Activated T-cell treated with anti-CD3 and anti-CD28 coated beads, Interleukin-2, amount 50 U/mL, for 4 hours (primary cell): Measurements from ENCODE around the gene MRPS34. TPM values are rescaled to one million over a fixed set of nuclear protein-coding genes. Genes with fewer than 3 reads are reported as not detected.

Source experiments
- ATAC-seq, 2 donors: fragments of 200-7000 bp; cut with Tn5 transposase; one replicate each; pipeline ENCODE4 v1.10.0; 2021
- DNase-seq: peaks from one replicate; pipeline ENCODE4 v3.0.0-alpha.2; 2020
- H3K27me3 Mint-ChIP-seq: one replicate; pipeline ENCODE4 v1.8.0; 2021; ENCODE audit warnings: low read depth, mixed read lengths
- H3K36me3 Mint-ChIP-seq: one replicate; pipeline ENCODE4 v1.8.0; 2022; ENCODE audit warnings: mixed read lengths; ENCODE audit not compliant: insufficient read depth
- H3K4me1 Mint-ChIP-seq: one replicate; pipeline ENCODE4 v1.8.0; 2021; ENCODE audit warnings: low read depth, mixed read lengths
- H3K4me3 Mint-ChIP-seq: one replicate; pipeline ENCODE4 v1.8.0; 2021; ENCODE audit warnings: mild to moderate bottlenecking, moderate library complexity, mixed read lengths
- H3K9me3 Mint-ChIP-seq: one replicate; pipeline ENCODE4 v1.8.0; 2021; ENCODE audit warnings: mixed read lengths
- total RNA-seq, 3 donors: library from RNA; stranded (reverse); gene quantifications; one replicate each; pipeline ENCODE4 v1.2.1, GENCODE V29; 2021

MRPS34 gene
- total RNA-seq, 3 donors from 2014 or later, result 223 to 288 (median 265) TPM

GRCh38 chr16:1763521-1764511 lies 9.1 kb downstream of the MRPS34 start:
- no peak for ATAC-seq
- peaks cover 13% of the 10 kb centered on the region for H3K36me3 Mint-ChIP-seq

GRCh38 chr16:1762879-1763520 lies 9.9 kb downstream of the MRPS34 start:
- ATAC-seq (no peak), DNase-seq (no peak)
- Mint-ChIP-seq H3K9me3 (no peaks in the 10 kb centered on the region), H3K4me3 (no peak overlapping the region), H3K27me3 (no peaks in the 10 kb centered on the region), H3K36me3 (peaks cover 12% of the 10 kb centered on the region), H3K4me1 (no peaks in the 10 kb centered on the region)

More at GRCh38 chr16:1763521-1764511, 9.1 kb downstream of the MRPS34 start:
- no peaks in the 10 kb centered on the region for H3K27me3 Mint-ChIP-seq
- H3K9me3 Mint-ChIP-seq, result no peaks in the 10 kb centered on the region
- DNase-seq, result no peak
- H3K4me1 Mint-ChIP-seq, result no peaks in the 10 kb centered on the region
- H3K4me3 Mint-ChIP-seq, result no peak overlapping the region

GRCh38 chr16:1762196-1762878 lies 10.6 kb downstream of the MRPS34 start:
- H3K4me3 Mint-ChIP-seq, result no peak overlapping the region
- H3K27me3 Mint-ChIP-seq, result no peaks in the 10 kb centered on the region
- peaks cover 10% of the 10 kb centered on the region for H3K36me3 Mint-ChIP-seq
- H3K9me3 Mint-ChIP-seq, result no peaks in the 10 kb centered on the region
- ATAC-seq, result no peak
- no peak for DNase-seq
- peaks cover 3% of the 10 kb centered on the region for H3K4me1 Mint-ChIP-seq

GRCh38 chr16:1761751-1762150 lies 11.2 kb downstream of the MRPS34 start:
- ATAC-seq (no peak), DNase-seq (no peak)
- no peak overlapping the region for H3K4me3 Mint-ChIP-seq
- no peaks in the 10 kb centered on the region for H3K9me3 Mint-ChIP-seq
- H3K27me3 Mint-ChIP-seq, result no peaks in the 10 kb centered on the region
- H3K36me3 Mint-ChIP-seq, result peaks cover 8% of the 10 kb centered on the region
- H3K4me1 Mint-ChIP-seq, result peaks cover 9% of the 10 kb centered on the region

- ATAC-seq (no peak), DNase-seq (no peak)
- Mint-ChIP-seq H3K36me3 (peaks cover 8% of the 10 kb centered on the region), H3K4me3 (no peak overlapping the region), H3K27me3 (no peaks in the 10 kb centered on the region), H3K4me1 (peaks cover 11% of the 10 kb centered on the region), H3K9me3 (no peaks in the 10 kb centered on the region)
Measured at GRCh38 chr16:1760911-1761310, 12.0 kb downstream of the MRPS34 start.

- DNase-seq (no peak), ATAC-seq (no peak)
- H3K9me3 Mint-ChIP-seq, result no peaks in the 10 kb centered on the region
- H3K36me3 Mint-ChIP-seq, result peaks cover 15% of the 10 kb centered on the region
- H3K27me3 Mint-ChIP-seq, result no peaks in the 10 kb centered on the region
- no peak overlapping the region for H3K4me3 Mint-ChIP-seq
- peaks cover 11% of the 10 kb centered on the region for H3K4me1 Mint-ChIP-seq
Measured at GRCh38 chr16:1759511-1759910, 13.4 kb downstream of the MRPS34 start.

GRCh38 chr16:1758923-1759322 lies 14.0 kb downstream of the MRPS34 start:
- peaks cover 15% of the 10 kb centered on the region for H3K36me3 Mint-ChIP-seq
- H3K4me1 Mint-ChIP-seq, result peaks cover 11% of the 10 kb centered on the region
- no peaks in the 10 kb centered on the region for H3K9me3 Mint-ChIP-seq
- no peak overlapping the region for H3K4me3 Mint-ChIP-seq
- ATAC-seq (no peak), DNase-seq (no peak)
- H3K27me3 Mint-ChIP-seq, result no peaks in the 10 kb centered on the region

GRCh38 chr16:1757714-1758461 lies 15.0 kb downstream of the MRPS34 start:
- no peak overlapping the region for H3K4me3 Mint-ChIP-seq
- H3K4me1 Mint-ChIP-seq, result peaks cover 11% of the 10 kb centered on the region
- DNase-seq (no peak), ATAC-seq (no peak)
- no peaks in the 10 kb centered on the region for H3K9me3 Mint-ChIP-seq
- H3K27me3 Mint-ChIP-seq, result no peaks in the 10 kb centered on the region
- peaks cover 15% of the 10 kb centered on the region for H3K36me3 Mint-ChIP-seq

- Mint-ChIP-seq H3K9me3 (no peaks in the 10 kb centered on the region), H3K36me3 (peaks cover 7% of the 10 kb centered on the region), H3K4me3 (no peak overlapping the region), H3K27me3 (no peaks in the 10 kb centered on the region), H3K4me1 (peaks cover 11% of the 10 kb centered on the region)
- DNase-seq (no peak), ATAC-seq (no peak)
Measured at GRCh38 chr16:1754204-1754603, 18.7 kb downstream of the MRPS34 start.

GRCh38 chr16:1752853-1753252 lies 20.1 kb downstream of the MRPS34 start:
- H3K27me3 Mint-ChIP-seq, result no peaks in the 10 kb centered on the region
- ATAC-seq (no peak), DNase-seq (no peak)
- peaks cover 11% of the 10 kb centered on the region for H3K36me3 Mint-ChIP-seq
- H3K9me3 Mint-ChIP-seq, result no peaks in the 10 kb centered on the region
- H3K4me1 Mint-ChIP-seq, result peaks cover 11% of the 10 kb centered on the region
- no peak overlapping the region for H3K4me3 Mint-ChIP-seq

- ATAC-seq (no peak), DNase-seq (no peak)
- H3K4me3 Mint-ChIP-seq, result no peak overlapping the region
- H3K9me3 Mint-ChIP-seq, result no peaks in the 10 kb centered on the region
- H3K36me3 Mint-ChIP-seq, result peaks cover 11% of the 10 kb centered on the region
- peaks cover 4% of the 10 kb centered on the region for H3K4me1 Mint-ChIP-seq
- H3K27me3 Mint-ChIP-seq, result no peaks in the 10 kb centered on the region
Measured at GRCh38 chr16:1751946-1752345, 21.0 kb downstream of the MRPS34 start.

GRCh38 chr16:1749152-1750117 lies 23.5 kb downstream of the MRPS34 start:
- Mint-ChIP-seq H3K27me3 (no peaks in the 10 kb centered on the region), H3K36me3 (peaks cover 9% of the 10 kb centered on the region), H3K4me1 (no peaks in the 10 kb centered on the region), H3K9me3 (no peaks in the 10 kb centered on the region), H3K4me3 (no peak overlapping the region)
- DNase-seq (no peak), ATAC-seq (no peak)

GRCh38 chr16:1747934-1748333 lies 25.0 kb downstream of the MRPS34 start:
- Mint-ChIP-seq H3K9me3 (no peaks in the 10 kb centered on the region), H3K4me3 (no peak overlapping the region), H3K27me3 (no peaks in the 10 kb centered on the region), H3K4me1 (no peaks in the 10 kb centered on the region), H3K36me3 (peaks cover 9% of the 10 kb centered on the region)
- ATAC-seq (no peak), DNase-seq (no peak)
